Retinal pigment epithelial cell (primary cell): ENCODE measurements around the gene LMTK3.
A peak's percentile ranks its signal among the peaks of the same experiment; 100 is the strongest.

Source experiments
- DNase-seq: peaks from one replicate; pipeline ENCODE4 v3.0.0-alpha.2; 2010; ENCODE audit warnings: low read depth
- H3K4me3 ChIP-seq: 2 replicates; pipeline ENCODE4 v1.5.1; 2011; ENCODE audit warnings: mild to moderate bottlenecking, low read length, control low read depth, moderate library complexity
- CTCF ChIP-seq: conservative IDR thresholded peaks from 2 replicates; pipeline ENCODE4 v1.5.1; 2011; ENCODE audit warnings: low read depth, low read length, control low read depth, inconsistent platforms

Gene LMTK3

DNA sequence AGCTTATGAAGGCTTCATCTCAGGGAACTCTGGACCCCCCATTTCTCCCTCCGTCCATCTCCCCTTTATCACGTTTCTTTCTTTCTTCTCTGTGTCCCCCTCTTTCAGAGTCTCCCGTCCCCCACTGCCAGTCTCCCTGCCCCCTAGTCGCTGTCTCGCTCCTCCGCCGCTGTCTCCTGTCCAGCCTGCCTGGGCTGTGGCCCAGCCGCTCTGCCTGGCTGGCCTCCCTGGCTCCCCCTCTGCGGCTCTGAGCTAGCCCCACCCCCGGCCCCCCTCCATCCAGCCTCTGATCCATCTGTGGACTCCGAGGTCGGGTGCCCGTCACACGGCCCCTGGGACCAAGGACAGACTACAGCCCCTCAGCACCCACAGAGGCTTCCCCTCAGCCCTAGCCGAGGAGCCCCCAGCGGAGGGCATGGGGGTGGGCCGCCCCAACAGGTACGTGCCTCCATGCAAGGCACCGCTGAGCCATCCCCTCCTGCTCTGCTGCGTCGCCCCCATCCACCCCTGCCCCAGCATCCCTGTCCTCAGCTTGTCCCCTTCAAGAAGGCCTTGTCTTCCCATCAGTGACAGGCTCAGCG is 57.4 kb downstream of the LMTK3 start:
- TF ChIP-seq CTCF, result no peak
- H3K4me3 ChIP-seq, result no peak overlapping the region
- no peak for DNase-seq

DNA sequence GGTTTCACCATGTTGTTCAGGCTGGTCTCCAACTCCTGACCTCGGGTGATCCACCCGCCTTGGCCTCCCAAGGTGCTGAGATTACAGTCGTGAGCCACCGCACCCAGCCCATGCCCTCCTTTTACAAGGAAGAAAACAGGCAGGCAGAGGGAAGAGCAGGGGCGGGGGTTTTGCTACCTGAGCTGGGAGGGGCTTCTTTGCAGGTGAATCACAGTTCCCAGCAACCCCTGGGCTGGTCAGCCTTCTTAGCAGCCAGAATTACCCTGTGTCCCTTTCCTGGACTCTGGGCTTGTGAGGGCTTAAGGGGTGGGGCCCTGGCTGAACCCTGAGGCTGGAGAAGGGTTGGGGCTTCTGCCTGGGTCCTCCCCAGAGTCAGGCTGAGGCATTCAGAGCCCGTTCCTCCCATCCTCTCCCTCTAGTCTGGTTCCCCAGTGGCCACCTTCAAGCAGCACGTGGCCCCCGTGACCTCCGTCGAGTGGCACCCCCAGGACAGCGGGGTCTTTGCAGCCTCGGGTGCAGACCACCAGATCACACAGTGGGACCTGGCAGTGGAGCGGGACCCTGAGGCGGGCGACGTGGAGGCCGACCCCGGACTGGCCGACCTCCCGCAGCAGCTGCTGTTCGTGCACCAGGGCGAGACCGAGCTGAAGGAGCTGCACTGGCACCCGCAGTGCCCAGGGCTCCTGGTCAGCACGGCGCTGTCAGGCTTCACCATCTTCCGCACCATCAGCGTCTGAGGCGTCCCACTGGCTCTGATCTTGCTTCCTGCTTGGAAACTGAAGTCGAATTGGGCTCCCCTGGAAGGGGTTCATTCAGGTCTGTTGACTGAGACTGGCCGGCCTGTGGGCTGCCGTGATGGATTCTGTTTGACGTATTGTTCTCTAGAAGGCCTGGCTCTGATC is 59.1 kb downstream of the LMTK3 start:
- TF ChIP-seq CTCF, result no peak

GRCh38 chr19:48451624-48452023 is 60.0 kb downstream of the LMTK3 start:
- DNase-seq, result no peak
- H3K4me3 ChIP-seq, result no peak overlapping the region
- no peak for TF ChIP-seq CTCF

More for the DNA sequence above, 59.1 kb downstream of the LMTK3 start:
- H3K4me3 ChIP-seq, result no peak overlapping the region
- no peak for DNase-seq

DNA sequence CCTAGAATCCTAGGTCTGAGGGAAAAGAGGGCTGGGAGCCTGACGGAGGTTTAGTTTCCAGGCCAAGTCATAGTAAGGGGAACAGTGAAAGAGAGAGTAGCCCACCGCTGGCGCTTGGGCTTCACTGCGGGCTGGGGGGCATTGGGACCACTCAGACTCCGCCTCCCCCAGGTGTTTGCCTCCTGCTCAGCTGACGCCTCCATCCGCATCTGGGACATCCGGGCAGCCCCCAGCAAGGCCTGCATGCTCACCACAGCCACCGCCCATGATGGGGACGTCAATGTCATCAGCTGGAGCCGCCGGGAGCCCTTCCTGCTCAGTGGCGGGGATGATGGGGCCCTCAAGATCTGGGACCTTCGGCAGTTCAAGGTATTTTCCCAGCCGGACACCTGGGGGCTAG is 60.8 kb downstream of the LMTK3 start:
- no peak for TF ChIP-seq CTCF
- H3K4me3 ChIP-seq, result no peak overlapping the region
- no peak for DNase-seq

GRCh38 chr19:48450441-48450840 is 61.2 kb downstream of the LMTK3 start:
- no peak for TF ChIP-seq CTCF

GRCh38 chr19:48448563-48448962 is 63.1 kb downstream of the LMTK3 start:
- DNase-seq, result no peak
- no peak overlapping the region for H3K4me3 ChIP-seq
- TF ChIP-seq CTCF, result no peak

More at GRCh38 chr19:48450441-48450840, 61.2 kb downstream of the LMTK3 start:
- no peak overlapping the region for H3K4me3 ChIP-seq
- DNase-seq, result no peak

- TF ChIP-seq CTCF, result no peak
- H3K4me3 ChIP-seq, result peak overlapping the region; percentile 96
- DNase-seq, result no peak
Measured at GRCh38 chr19:48446579-48446978, 65.1 kb downstream of the LMTK3 start.
